Measurements from ENCODE around the gene IFNL3.
"Not testable (repeated sequence)": the region's sequence is repeated elsewhere in the genome, so short reads cannot be mapped to it uniquely, and the experiment has no call there.

The IFNL3 gene

GRCh38 chr19:39244410-39245100 is at the start of gene IFNL3:
IFNL3 (minus strand) TSS chr19:39245006; CDS start chr19:39244967, 39 bp downstream.
- not testable (repeated sequence) for DNase-seq

GRCh38 chr19:39293394-39293793 is 48.6 kb upstream of the IFNL3 start:
- DNase-seq = no peak

GRCh38 chr19:39284032-39284431 is 39.2 kb upstream of the IFNL3 start:
- no peak for DNase-seq

- no peak for DNase-seq
Measured at GRCh38 chr19:39282021-39282420, 37.2 kb upstream of the IFNL3 start.

GRCh38 chr19:39277598-39277997 is 32.8 kb upstream of the IFNL3 start:
- no peak for DNase-seq

- DNase-seq = no peak
Measured at GRCh38 chr19:39276740-39277139, 31.9 kb upstream of the IFNL3 start.

GRCh38 chr19:39275578-39275977 is 30.8 kb upstream of the IFNL3 start:
- DNase-seq = no peak

GRCh38 chr19:39273859-39274258 is 29.1 kb upstream of the IFNL3 start:
- not testable (repeated sequence) for DNase-seq

GRCh38 chr19:39270036-39270871 is 25.4 kb upstream of the IFNL3 start:
- no peak for DNase-seq

- not testable (repeated sequence) for DNase-seq
Measured at GRCh38 chr19:39269369-39269768, 24.6 kb upstream of the IFNL3 start.

GRCh38 chr19:39268531-39269223 is 23.9 kb upstream of the IFNL3 start:
- DNase-seq = not testable (repeated sequence)

GRCh38 chr19:39268085-39268484 is 23.3 kb upstream of the IFNL3 start, which contains the start of gene IFNL2:
IFNL2 (plus strand) TSS chr19:39268396; CDS start chr19:39268569, 173 bp downstream.
- not testable (repeated sequence) for DNase-seq

GRCh38 chr19:39265321-39265916 is 20.6 kb upstream of the IFNL3 start:
- no peak for DNase-seq

GRCh38 chr19:39264306-39265290 is 19.8 kb upstream of the IFNL3 start:
- DNase-seq = no peak

GRCh38 chr19:39263912-39264305 is 19.1 kb upstream of the IFNL3 start:
- DNase-seq = no peak

- no peak for DNase-seq
Measured at GRCh38 chr19:39262496-39262895, 17.7 kb upstream of the IFNL3 start.

GRCh38 chr19:39261704-39262103 is 16.9 kb upstream of the IFNL3 start:
- DNase-seq = no peak

- DNase-seq = no peak
Measured at GRCh38 chr19:39257227-39257626, 12.4 kb upstream of the IFNL3 start.

- DNase-seq = no peak
Measured at GRCh38 chr19:39254531-39255345, 9.9 kb upstream of the IFNL3 start.

GRCh38 chr19:39253374-39254149 is 8.8 kb upstream of the IFNL3 start:
- no peak for DNase-seq
